Measurements from ENCODE around the gene C14orf132.

The C14orf132 gene

DNA sequence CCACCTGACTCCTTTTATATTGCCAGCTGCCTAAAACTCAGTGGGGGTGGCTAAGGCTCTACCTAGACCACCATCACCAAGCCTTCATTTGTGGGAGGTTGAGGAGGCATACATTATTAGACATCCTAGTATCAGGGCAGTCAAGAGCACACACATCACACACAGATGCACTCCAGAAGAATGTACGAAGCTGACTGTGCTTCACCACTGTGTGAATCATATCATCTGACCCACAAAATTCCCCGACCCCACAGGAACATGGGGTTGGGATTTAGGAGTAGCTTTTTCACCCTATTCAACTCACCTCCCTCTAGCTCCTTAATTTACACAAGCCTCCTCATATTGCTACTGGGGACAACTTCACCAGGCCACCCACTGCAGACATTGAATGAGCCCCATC lies 100.7 kb downstream of the C14orf132 start:
- Histone ChIP-seq H3K27me3 (ENCODE audit: insufficient read depth, low read length, poor library complexity, severe bottlenecking) (no peaks in the 10 kb centered on the region), H3K9me3 (ENCODE audit: insufficient read depth, low read depth, low read length) (no peaks in the 10 kb centered on the region; the same call in 1 of the 2 replicates), H3K4me1 (ENCODE audit: insufficient read depth, low read length, poor library complexity, severe bottlenecking) (no peaks in the 10 kb centered on the region), H3K36me3 (ENCODE audit: insufficient read depth, low read length) (no peaks in the 10 kb centered on the region), H3K9ac (ENCODE audit: low read depth, low read length, poor library complexity, severe bottlenecking) (no peak overlapping the region), H3F3A (ENCODE audit: low read depth) (no peaks in the 10 kb centered on the region), H4K20me1 (ENCODE audit: insufficient read depth, low read length, poor library complexity, severe bottlenecking) (no peaks in the 10 kb centered on the region), H2AFZ (ENCODE audit: low read length) (no peak overlapping the region), H3K4me2 (ENCODE audit: low read depth, low read length, poor library complexity, severe bottlenecking) (no peak overlapping the region), H3K79me2 (ENCODE audit: insufficient read depth, low read length) (no peaks in the 10 kb centered on the region), H3K4me3 (ENCODE audit: low read length, poor library complexity, severe bottlenecking) (no peak overlapping the region), H3K9me2 (replicated peaks; ENCODE audit: low read depth, low read length) (no peaks in the 10 kb centered on the region)
- TF ChIP-seq EZH2phosphoT487 (IDR thresholded peaks at IDR 0.05; ENCODE audit: borderline replicate concordance) (no peak), CTCF (conservative IDR thresholded peaks at IDR 0.05; ENCODE audit: low read length) (no peak)

GRCh38 chr14:96140952-96141351 lies 101.8 kb downstream of the C14orf132 start:
- Histone ChIP-seq H3K79me2 (ENCODE audit: insufficient read depth, low read length) (no peaks in the 10 kb centered on the region), H3K9me2 (replicated peaks; ENCODE audit: low read depth, low read length) (no peaks in the 10 kb centered on the region), H3F3A (ENCODE audit: low read depth) (no peaks in the 10 kb centered on the region), H3K4me1 (ENCODE audit: insufficient read depth, low read length, poor library complexity, severe bottlenecking) (no peaks in the 10 kb centered on the region), H2AFZ (ENCODE audit: low read length) (no peak overlapping the region), H3K27me3 (ENCODE audit: insufficient read depth, low read length, poor library complexity, severe bottlenecking) (no peaks in the 10 kb centered on the region), H3K4me3 (ENCODE audit: low read length, poor library complexity, severe bottlenecking) (no peak overlapping the region), H3K4me2 (ENCODE audit: low read depth, low read length, poor library complexity, severe bottlenecking) (no peak overlapping the region), H4K20me1 (ENCODE audit: insufficient read depth, low read length, poor library complexity, severe bottlenecking) (no peaks in the 10 kb centered on the region), H3K36me3 (ENCODE audit: insufficient read depth, low read length) (no peaks in the 10 kb centered on the region), H3K9me3 (ENCODE audit: insufficient read depth, low read depth, low read length) (no peaks in the 10 kb centered on the region; the same call in 1 of the 2 replicates), H3K9ac (ENCODE audit: low read depth, low read length, poor library complexity, severe bottlenecking) (no peak overlapping the region)
- TF ChIP-seq CTCF (conservative IDR thresholded peaks at IDR 0.05; ENCODE audit: low read length) (no peak), EZH2phosphoT487 (IDR thresholded peaks at IDR 0.05; ENCODE audit: borderline replicate concordance) (no peak)
